SK-N-SH treated with all-trans-retinoic acid at 6 μM for 48 hours (cell line): ENCODE data around the gene OR7C2.

Experiments
- BACH2 ChIP-seq: fragments of 250-450 bp; sonication (Bioruptor Pico); IDR thresholded peaks from 2 replicates; pipeline ENCODE4 v1.9.0; 2021; ENCODE audit warnings: mild to moderate bottlenecking, borderline replicate concordance
- CSDC2 ChIP-seq: fragments of 250-450 bp; sonication (Bioruptor Pico); IDR thresholded peaks from 2 replicates; pipeline ENCODE4 v1.5.0; 2020; ENCODE audit warnings: mild to moderate bottlenecking, moderate library complexity
- ESRRG ChIP-seq: fragments of 250-450 bp; sonication (Bioruptor Pico); IDR thresholded peaks from 2 replicates; pipeline ENCODE4 v1.6.1; 2021; ENCODE audit warnings: mild to moderate bottlenecking
- GLIS3 ChIP-seq: fragments of 250-450 bp; sonication (Bioruptor Pico); IDR thresholded peaks from 2 replicates; pipeline ENCODE4 v1.5.0; 2020; ENCODE audit warnings: mild to moderate bottlenecking, moderate library complexity
- OSR1 ChIP-seq: fragments of 250-450 bp; sonication (Bioruptor Pico); IDR thresholded peaks from 2 replicates; pipeline ENCODE4 v1.8.0; 2022; ENCODE audit warnings: moderate library complexity, mild to moderate bottlenecking, inconsistent platforms
- TOX ChIP-seq: fragments of 250-450 bp; sonication (Bioruptor Pico); IDR thresholded peaks from 2 replicates; pipeline ENCODE4 v1.8.0; 2021; ENCODE audit warnings: mild to moderate bottlenecking, moderate library complexity, borderline replicate concordance
- ZC3H10 ChIP-seq: fragments of 250-450 bp; sonication (Bioruptor Pico); IDR thresholded peaks from 2 replicates; pipeline ENCODE4 v1.5.1; 2021; ENCODE audit warnings: mild to moderate bottlenecking, moderate library complexity
- ZFP30 ChIP-seq: fragments of 450-650 bp; formaldehyde crosslinking; IDR thresholded peaks from 2 replicates; pipeline ENCODE4 v1.5.0; 2022; ENCODE audit warnings: mild to moderate bottlenecking, moderate library complexity
- ZNF8 ChIP-seq: fragments of 450-650 bp; formaldehyde crosslinking; IDR thresholded peaks from 2 replicates; pipeline ENCODE4 v1.5.0; 2020; ENCODE audit warnings: mild to moderate bottlenecking, moderate library complexity
- TF ChIP-seq, protein P1 (sequence below): fragments of 250-450 bp; sonication (Bioruptor Pico); IDR thresholded peaks from 2 replicates; pipeline ENCODE4 v1.5.0; 2020; ENCODE audit warnings: mild to moderate bottlenecking, moderate library complexity
- TF ChIP-seq, protein P2 (sequence below): fragments of 250-450 bp; sonication (Bioruptor Pico); IDR thresholded peaks from 2 replicates; pipeline ENCODE4 v1.8.0; 2020; ENCODE audit warnings: mild to moderate bottlenecking, moderate library complexity, borderline replicate concordance

DNA sequence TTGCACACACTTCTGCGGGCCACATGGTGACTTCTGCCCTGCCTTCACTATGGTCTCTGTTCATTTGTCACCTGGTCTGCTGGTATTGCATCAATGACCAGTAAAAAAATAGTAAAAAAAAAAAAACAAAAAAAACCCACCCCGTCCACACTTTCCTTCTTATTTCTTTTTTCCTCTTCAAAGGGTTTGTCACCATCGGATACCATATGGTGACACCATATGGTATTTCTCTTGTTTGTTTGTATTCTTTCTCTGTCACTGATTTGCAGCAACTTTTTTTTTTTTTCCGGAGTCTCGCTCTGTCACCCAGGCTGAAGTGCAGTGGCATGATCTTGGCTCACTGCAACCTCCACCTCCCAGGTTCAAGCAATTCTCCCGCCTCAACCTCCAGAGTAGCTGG is 26.2 kb upstream of the OR7C2 start:
- TF ChIP-seq, protein P1, sequence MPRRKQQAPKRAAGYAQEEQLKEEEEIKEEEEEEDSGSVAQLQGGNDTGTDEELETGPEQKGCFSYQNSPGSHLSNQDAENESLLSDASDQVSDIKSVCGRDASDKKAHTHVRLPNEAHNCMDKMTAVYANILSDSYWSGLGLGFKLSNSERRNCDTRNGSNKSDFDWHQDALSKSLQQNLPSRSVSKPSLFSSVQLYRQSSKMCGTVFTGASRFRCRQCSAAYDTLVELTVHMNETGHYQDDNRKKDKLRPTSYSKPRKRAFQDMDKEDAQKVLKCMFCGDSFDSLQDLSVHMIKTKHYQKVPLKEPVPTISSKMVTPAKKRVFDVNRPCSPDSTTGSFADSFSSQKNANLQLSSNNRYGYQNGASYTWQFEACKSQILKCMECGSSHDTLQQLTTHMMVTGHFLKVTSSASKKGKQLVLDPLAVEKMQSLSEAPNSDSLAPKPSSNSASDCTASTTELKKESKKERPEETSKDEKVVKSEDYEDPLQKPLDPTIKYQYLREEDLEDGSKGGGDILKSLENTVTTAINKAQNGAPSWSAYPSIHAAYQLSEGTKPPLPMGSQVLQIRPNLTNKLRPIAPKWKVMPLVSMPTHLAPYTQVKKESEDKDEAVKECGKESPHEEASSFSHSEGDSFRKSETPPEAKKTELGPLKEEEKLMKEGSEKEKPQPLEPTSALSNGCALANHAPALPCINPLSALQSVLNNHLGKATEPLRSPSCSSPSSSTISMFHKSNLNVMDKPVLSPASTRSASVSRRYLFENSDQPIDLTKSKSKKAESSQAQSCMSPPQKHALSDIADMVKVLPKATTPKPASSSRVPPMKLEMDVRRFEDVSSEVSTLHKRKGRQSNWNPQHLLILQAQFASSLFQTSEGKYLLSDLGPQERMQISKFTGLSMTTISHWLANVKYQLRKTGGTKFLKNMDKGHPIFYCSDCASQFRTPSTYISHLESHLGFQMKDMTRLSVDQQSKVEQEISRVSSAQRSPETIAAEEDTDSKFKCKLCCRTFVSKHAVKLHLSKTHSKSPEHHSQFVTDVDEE (CRISPR knock-in tag), result no peak
- TF ChIP-seq, protein P2, sequence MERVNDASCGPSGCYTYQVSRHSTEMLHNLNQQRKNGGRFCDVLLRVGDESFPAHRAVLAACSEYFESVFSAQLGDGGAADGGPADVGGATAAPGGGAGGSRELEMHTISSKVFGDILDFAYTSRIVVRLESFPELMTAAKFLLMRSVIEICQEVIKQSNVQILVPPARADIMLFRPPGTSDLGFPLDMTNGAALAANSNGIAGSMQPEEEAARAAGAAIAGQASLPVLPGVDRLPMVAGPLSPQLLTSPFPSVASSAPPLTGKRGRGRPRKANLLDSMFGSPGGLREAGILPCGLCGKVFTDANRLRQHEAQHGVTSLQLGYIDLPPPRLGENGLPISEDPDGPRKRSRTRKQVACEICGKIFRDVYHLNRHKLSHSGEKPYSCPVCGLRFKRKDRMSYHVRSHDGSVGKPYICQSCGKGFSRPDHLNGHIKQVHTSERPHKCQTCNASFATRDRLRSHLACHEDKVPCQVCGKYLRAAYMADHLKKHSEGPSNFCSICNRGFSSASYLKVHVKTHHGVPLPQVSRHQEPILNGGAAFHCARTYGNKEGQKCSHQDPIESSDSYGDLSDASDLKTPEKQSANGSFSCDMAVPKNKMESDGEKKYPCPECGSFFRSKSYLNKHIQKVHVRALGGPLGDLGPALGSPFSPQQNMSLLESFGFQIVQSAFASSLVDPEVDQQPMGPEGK, result no peak
- TF ChIP-seq OSR1 (no peak), GLIS3 (CRISPR knock-in tag) (no peak), BACH2 (no peak), ESRRG (CRISPR knock-in tag) (no peak), TOX (CRISPR knock-in tag) (no peak), ZFP30 (no peak), ZC3H10 (CRISPR knock-in tag) (no peak), ZNF8 (CRISPR knock-in tag) (no peak), CSDC2 (CRISPR knock-in tag) (no peak)
